ENCODE data around the gene ZNF296.

The ZNF296 gene

GRCh38 chr19:45103156-45103507 is 26.9 kb upstream of the ZNF296 start:
- DNase-seq (ENCODE audit: low spot score) = no peak

DNA sequence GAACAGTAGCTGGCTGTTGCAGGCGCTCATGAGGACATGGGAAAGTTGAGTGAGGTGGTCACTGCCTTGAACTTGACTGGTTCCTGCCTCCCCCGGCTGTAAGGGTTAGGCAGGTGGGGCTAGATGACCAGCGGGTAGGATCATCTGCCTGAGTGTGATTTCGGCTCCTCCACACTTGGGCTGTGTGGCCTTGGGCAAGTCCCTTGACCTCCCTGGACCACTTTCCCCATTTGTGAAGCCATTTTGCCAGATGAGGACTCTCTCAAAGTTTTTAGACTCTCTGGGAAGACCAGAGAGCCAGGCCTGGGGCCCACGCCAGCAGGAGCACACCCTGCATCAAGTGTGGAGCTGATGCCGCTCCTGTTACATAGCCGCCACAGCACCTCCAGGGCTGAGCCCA is 26.2 kb upstream of the ZNF296 start:
- no peak for DNase-seq (ENCODE audit: low spot score)

- no peak for DNase-seq (ENCODE audit: low spot score)
Observed at GRCh38 chr19:45101806-45102205, 25.5 kb upstream of the ZNF296 start.

GRCh38 chr19:45100846-45101252 is 24.6 kb upstream of the ZNF296 start:
- peak; percentile 82 for DNase-seq (ENCODE audit: low spot score)

DNA sequence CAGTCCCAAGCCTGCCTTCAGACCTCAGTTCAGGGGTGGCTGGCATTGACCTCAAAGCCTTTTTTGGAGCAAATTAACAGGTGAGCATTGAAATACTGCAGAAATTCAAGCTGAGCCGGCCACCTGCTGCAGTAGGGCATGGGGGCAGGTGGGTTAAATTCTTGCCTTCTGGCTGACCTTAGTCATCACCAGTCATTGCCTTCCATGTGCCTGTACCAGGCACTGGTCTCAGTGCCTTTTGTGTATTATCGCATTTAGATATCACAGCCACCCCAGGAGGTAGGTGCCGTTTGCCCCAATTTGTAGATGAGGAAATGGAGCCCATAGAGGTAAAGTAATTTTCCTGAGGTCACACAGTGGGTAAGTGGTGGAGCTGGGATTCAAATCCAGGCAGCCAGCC is 23.9 kb upstream of the ZNF296 start:
- peak; percentile 65 for DNase-seq (ENCODE audit: low spot score)

GRCh38 chr19:45099467-45100191 is 23.4 kb upstream of the ZNF296 start:
- DNase-seq (ENCODE audit: low spot score) = peak; percentile 77

GRCh38 chr19:45098521-45099466 is 22.5 kb upstream of the ZNF296 start:
- no peak for DNase-seq (ENCODE audit: low spot score)

DNA sequence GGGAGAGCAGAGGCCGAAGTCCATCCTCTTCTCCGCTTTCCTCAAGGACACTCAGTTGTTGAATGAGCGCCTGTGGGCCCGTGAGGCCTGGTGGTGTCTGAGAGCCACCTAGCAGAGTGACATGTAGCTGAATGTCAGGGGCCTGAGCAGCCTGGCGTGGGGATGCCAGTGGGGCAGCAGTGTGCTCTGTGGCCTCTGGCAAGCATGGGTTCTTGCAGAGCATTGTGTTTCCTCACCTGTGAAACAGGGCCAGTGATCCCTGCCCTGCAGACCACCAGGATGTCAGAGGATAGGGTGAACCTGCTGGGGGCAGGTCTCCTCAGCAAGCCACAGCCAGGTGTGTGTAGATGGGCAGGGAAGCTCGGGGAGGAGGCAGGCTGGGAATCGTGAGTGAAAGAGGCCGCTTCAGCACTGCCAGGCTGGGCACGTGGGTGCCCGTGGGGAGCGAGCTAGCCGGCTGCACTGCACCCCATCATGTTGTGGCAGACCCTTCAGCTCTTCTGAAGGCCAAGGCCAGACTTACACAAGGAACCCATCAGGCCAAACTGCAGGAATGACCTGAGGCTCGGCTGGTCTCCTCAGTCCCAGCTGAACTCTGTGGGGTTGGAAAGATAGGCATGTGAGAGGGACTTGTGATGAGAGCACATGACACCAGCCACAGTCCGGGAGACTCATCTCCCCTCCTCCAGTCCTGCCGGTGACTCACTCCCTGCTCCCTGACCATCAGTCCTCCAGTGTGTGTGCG is 21.7 kb upstream of the ZNF296 start:
- peak; percentile 94 for DNase-seq (ENCODE audit: low spot score)

DNA sequence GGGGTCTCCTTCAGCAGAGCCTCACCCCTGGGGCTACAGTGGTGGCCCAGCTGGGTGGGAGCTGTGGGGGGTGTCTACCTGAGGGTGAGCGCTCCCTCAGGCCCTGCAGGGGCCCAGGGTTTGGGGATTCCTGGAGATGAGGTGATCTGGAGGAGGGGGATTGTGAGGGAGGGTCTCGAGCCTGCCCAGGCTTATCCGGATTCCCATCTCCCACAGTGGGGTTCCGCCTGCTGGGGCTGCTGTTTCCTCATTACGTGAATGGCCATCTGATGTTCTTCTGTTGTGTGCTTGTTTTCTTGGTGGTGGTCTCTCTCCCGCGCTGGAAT is 21.1 kb upstream of the ZNF296 start:
- no peak for DNase-seq (ENCODE audit: low spot score)

DNA sequence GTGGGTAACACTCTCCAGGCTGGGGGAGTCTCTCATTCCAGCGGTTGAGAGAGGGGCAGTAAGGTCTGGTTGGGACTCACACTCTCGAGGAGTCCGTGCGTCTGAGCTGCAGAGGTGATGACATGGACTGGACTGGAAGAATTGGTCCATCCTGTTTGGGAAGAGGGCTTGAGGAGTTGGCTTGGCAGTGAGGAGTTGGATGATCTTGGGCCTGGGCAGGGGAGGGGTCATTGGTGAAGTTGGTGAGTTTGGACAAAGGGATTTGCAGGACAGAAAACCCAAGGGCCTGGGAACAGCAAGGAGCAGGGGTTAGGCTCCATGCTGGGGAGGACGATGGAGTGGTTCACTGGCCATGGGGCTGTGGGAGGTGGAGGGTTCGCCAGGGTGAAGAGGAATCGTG is 20.4 kb upstream of the ZNF296 start:
- no peak for DNase-seq (ENCODE audit: low spot score)

DNA sequence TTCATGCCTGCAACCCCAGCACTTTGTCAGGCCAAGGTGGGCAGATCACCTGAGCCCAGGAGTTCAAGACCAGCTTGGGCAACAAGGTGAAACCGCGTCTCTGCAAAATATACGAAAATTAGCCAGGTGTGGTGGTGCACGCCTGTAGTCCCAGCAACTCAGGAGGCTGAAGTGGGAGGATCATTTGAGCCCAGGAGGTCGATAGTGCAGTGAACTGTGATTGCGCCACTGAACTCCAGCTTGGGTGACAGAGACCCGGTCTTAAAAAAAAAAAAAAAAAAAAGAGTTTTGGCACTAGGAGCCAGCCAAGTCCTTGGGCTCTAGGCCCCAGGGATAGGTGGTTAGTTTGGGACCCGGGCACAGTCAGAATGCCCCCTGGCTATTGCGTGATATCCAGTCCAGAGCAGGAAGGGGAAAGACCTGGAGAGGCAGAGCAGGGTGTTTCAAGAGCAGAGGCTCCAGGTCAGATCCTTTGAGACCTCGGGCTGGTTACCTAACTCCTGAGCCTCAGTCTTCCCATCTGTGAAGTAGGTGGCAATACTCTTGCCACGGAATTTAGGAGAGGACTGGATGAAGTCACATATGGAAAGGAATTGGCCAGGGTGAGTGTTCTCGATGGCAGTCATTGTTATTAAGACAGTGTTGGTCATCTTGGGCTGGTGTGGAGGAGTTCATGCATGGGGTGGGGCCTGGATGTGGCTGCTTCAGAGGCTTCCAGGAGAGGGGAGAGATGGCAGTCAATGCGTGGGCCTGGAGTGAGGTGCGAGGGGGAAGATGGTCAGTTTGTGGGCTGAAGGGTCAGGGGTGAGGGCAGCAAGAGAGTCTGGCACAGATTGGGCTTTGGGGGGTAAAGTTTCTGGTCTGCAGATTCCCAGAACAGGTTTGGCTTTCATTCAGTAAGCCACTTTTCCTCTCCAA is 19.5 kb upstream of the ZNF296 start:
- DNase-seq (ENCODE audit: low spot score) = no peak

DNA sequence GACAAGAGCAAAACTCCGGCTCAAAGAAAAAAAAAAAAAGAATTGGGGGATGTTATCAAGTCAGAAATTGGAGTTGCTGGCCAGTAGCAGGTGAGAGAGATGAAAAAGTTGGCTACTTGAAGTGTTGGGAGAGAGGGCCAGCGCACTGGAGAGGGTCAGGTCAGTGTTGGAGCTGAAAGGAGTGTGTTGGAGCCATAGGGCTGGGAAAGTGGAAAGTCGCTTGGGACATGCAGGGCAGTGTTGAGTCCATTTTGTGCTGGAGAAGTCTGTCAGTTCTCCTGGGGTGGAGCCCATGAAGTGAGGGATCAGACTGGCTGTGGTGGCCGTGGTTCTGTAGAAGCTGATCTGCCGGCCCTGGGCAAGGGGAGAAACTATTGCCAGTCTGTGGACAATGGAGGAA is 18.4 kb upstream of the ZNF296 start:
- no peak for DNase-seq (ENCODE audit: low spot score)

- no peak for DNase-seq (ENCODE audit: low spot score)
Observed at GRCh38 chr19:45094137-45094536, 17.9 kb upstream of the ZNF296 start.

DNA sequence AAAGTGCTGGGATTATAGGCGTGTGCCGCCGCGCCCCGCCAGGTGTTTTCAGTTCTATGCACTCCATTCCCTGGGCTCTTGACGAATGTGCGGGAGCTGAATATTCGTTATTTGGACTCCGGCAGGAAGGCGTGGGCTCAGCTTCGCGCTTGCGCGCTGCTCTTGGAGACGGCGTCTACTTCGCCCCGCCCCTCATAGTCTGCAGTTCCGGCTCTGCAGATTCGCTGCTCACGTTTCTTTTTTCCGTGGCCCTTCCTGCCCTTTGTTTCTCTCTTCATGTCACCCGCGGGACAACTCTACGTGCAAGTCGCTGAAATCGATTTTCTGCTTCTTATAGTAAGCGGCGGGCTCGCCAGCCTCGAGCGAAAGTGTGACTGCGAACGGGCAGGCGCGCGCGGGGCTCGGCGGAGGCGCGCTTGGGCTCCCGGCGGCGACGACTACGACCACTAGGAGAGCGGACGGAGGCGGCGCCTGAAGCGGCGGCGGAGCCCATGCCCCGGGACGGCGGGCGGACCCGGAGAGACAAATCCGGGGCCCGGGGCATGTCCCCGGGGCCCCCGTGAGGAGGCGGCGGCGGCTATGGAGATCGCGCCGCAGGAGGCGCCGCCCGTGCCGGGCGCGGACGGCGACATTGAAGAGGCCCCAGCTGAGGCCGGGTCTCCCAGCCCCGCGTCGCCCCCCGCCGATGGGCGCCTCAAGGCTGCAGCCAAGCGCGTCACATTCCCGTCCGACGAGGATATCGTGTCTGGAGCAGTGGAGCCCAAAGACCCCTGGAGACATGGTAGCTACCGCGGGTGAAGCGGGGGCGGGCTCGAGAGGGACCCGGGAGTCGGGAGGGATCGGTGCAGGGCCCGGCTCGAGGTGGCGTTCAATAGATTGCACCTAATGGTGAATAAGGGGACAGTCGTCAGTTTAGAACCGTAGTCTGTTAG is 16.7 kb upstream of the ZNF296 start, which contains the start of gene PPP1R37:
Gene PPP1R37 (plus strand): TSS at position 433 of the 932 bp plus-strand sequence. CDS start 147 bp downstream, at position 580.
- peak; percentile 98 for DNase-seq (ENCODE audit: low spot score)

GRCh38 chr19:45091031-45091923 is 15.0 kb upstream of the ZNF296 start:
- peak; percentile 99 for DNase-seq (ENCODE audit: low spot score)

DNA sequence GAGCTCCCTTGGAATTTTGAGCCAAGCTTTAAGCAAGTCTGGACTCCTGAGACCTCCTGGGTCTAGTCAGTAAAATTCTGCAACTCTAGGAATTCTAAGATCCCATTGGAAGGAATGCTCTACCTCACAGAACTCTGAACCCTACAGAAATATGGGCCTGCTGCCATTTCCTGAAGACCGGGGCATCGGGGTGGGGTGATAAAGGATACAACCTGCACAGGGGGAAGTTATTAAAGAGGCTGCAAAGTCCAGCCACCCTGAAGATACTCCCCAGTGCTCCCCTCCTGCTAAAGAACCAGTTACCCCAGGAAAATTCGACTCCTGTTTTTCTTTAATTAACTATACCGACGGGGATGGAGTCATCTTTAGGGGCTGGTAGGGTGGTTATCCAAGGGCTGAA is 14.3 kb upstream of the ZNF296 start:
- no peak for DNase-seq (ENCODE audit: low spot score)

DNA sequence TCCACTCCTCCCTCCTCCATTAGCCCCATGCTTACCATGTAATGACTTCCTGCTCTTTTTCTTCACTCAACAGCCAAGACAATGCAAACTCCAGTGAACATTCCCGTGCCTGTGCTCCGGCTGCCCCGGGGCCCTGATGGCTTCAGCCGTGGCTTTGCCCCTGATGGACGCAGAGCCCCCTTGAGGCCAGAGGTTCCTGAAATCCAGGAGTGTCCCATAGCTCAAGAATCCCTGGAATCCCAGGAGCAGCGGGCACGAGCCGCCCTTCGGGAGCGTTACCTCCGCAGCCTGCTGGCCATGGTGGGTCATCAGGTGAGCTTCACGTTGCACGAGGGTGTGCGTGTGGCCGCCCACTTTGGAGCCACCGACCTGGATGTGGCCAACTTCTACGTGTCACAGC is 13.8 kb upstream of the ZNF296 start:
- DNase-seq (ENCODE audit: low spot score) = no peak

GRCh38 chr19:45087531-45087930 is 11.3 kb upstream of the ZNF296 start:
- no peak for DNase-seq (ENCODE audit: low spot score)

DNA sequence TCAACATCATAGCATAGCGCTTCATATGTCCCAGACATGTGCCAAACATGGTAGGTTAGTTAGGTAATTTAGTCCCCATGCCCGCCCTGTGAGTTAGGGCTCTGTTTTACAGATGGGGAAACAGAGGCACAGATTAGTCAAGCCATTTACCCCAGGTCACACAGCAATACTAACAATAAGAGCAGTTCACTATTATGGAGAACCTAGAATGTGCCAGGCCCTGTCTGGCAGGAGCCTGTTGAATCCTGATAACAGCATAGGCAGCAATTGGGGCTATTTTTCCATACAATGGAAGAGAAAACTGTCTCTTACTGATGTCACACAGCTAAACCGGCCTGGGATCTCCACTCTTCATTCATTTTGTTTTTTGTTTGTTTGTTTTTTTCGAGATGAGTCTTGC is 10.2 kb upstream of the ZNF296 start:
- DNase-seq (ENCODE audit: low spot score) = no peak
